Fibroblast of lung (primary cell): ENCODE measurements around the gene MYDGF. TPM values are rescaled to one million over a fixed set of nuclear protein-coding genes. Genes with fewer than 3 reads are reported as not detected.

Source experiments
- DNase-seq, 2 donors: peaks; one replicate each; pipeline versions ENCODE4 v3.0.0 to v3.0.0-alpha.2; 2010; ENCODE audit warnings: low read depth in 2 of 2
- H2AFZ ChIP-seq: 2 replicates; pipeline ENCODE4 v1.5.1; 2012; ENCODE audit warnings: low read length, control low read depth, inconsistent platforms
- H3K27ac ChIP-seq: 2 replicates; pipeline ENCODE4 v1.5.1; 2011; ENCODE audit warnings: low read length, control low read depth; ENCODE audit not compliant: insufficient read depth
- H3K27me3 ChIP-seq: 2 replicates; pipeline ENCODE4 v1.5.1; 2011; ENCODE audit warnings: mild to moderate bottlenecking, low read length; ENCODE audit not compliant: control insufficient read depth, insufficient read depth
- H3K36me3 ChIP-seq: 2 replicates; pipeline ENCODE4 v1.5.1; 2011; ENCODE audit warnings: low read length; ENCODE audit not compliant: control insufficient read depth, insufficient read depth
- H3K4me1 ChIP-seq: 2 replicates; pipeline ENCODE4 v1.5.1; 2011; ENCODE audit warnings: low read length; ENCODE audit not compliant: control insufficient read depth, insufficient read depth; ENCODE audit errors: extremely low read depth
- H3K4me2 ChIP-seq: 2 replicates; pipeline ENCODE4 v1.5.1; 2011; ENCODE audit warnings: low read length, control low read depth; ENCODE audit not compliant: insufficient read depth; ENCODE audit errors: extremely low read depth
- H3K4me3 ChIP-seq, 4 experiments: fragments of 200-600 bp in 1 of 4; sonication (generic) in 1 of 4; replicated peaks in 1 of 4; 2 replicates each; pipeline ENCODE4 v1.5.1; 2011 to 2016; ENCODE audit warnings: low read length in 4 of 4, low read depth in 3 of 4, mild to moderate bottlenecking in 3 of 4, control low read depth in 2 of 4, inconsistent platforms in 1 of 4, mixed read lengths in 1 of 4; ENCODE audit not compliant: insufficient read depth in 1 of 4; ENCODE audit errors: control extremely low read depth in 1 of 4
- H3K79me2 ChIP-seq: 2 replicates; pipeline ENCODE4 v1.5.1; 2012; ENCODE audit warnings: mild to moderate bottlenecking, low read length, inconsistent platforms; ENCODE audit not compliant: control insufficient read depth, insufficient read depth
- H3K9ac ChIP-seq: 2 replicates; pipeline ENCODE4 v1.5.1; 2011; ENCODE audit warnings: mild to moderate bottlenecking, low read length, control low read depth; ENCODE audit not compliant: insufficient read depth
- H3K9me3 ChIP-seq: 2 replicates; pipeline ENCODE4 v1.5.1; 2012; ENCODE audit warnings: low read depth, low read length; ENCODE audit not compliant: control insufficient read depth, insufficient read depth
- H4K20me1 ChIP-seq: 2 replicates; pipeline ENCODE4 v1.5.1; 2011; ENCODE audit warnings: low read length; ENCODE audit not compliant: control insufficient read depth, insufficient read depth; ENCODE audit errors: extremely low read depth
- EZH2 ChIP-seq: IDR thresholded peaks from 2 replicates; pipeline ENCODE4 v1.5.1; 2012; ENCODE audit warnings: low read length, control low read depth, mild to moderate bottlenecking; ENCODE audit errors: missing control alignments
- polyA plus RNA-seq, 2 donors: library from polyadenylated mRNA; depleted of rRNA in 1 of 2; stranded (reverse) in 1 of 2; unstranded in 1 of 2; fragments of >200 nt; gene quantifications; 2 replicates each; pipeline ENCODE4 v1.2.1, GENCODE V29; 2011 to 2012; ENCODE audit warnings: missing spikeins in 1 of 2
- total RNA-seq: library from RNA; depleted of rRNA; stranded (reverse); fragments of >200 nt; gene quantifications from 2 replicates; pipeline ENCODE4 v1.2.1, GENCODE V29; 2014
- TF ChIP-seq, protein P1 (sequence below), 2 donors: IDR thresholded peaks in 1 of 2; conservative IDR thresholded peaks in 1 of 2; 1 replicate in 1 of 2; 2 replicates in 1 of 2; pipeline ENCODE4 v1.5.1; 2011 to 2012; ENCODE audit warnings: low read length in 2 of 2, control low read depth in 1 of 2, inconsistent platforms in 1 of 2, low read depth in 1 of 2, mild to moderate bottlenecking in 1 of 2

Gene MYDGF
- total and polyA plus RNA-seq, 2 donors (not counting 1 experiment from before 2014, with no cell fraction given): 167 to 181 TPM

DNA sequence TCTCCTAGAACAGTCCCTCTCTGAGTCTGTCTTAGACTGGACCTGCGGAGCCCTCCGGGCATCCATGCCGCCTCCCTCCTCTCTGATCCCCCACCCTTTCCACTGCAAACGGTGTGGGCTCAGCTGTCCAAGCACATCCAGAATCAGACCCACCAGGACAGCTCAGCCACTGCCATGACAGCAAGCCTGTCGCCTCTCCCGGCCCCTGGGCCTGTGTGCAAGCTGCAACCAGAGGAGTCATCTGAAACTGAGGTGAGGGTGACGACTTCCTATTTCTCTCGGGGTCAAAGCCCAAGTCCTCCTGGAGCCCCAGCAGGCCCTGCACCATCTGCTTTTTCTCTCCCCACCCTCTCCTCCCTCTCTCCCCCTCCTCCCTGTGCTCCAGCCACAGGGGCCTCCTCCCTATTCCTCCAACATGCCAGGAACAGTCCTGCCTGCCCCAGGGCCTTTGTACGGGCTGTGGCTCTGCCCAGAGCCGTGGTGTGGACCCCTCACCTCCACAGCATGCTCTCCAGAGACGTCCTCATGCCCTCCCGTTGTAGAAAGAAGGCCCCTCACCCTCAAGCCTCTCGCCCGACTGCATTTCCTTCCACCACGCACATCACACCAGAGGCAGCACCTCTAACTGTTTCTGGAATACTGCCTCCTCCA, 23.5 kb upstream of the MYDGF start:
- Histone ChIP-seq H2AFZ (no peak overlapping the region), H3K79me2 (no peaks in the 10 kb centered on the region), H3K9me3 (no peaks in the 10 kb centered on the region), H3K9ac (no peak overlapping the region), H3K27ac (peak overlapping the region; percentile 17), H4K20me1 (no peaks in the 10 kb centered on the region), H3K4me1 (peaks cover 9% of the 10 kb centered on the region), H3K27me3 (no peaks in the 10 kb centered on the region), H3K4me3 (no peak overlapping the region), H3K36me3 (peaks cover 38% of the 10 kb centered on the region), H3K4me2 (no peak overlapping the region)
- no peak for DNase-seq
- no peak for TF ChIP-seq EZH2
- TF ChIP-seq, protein P1, sequence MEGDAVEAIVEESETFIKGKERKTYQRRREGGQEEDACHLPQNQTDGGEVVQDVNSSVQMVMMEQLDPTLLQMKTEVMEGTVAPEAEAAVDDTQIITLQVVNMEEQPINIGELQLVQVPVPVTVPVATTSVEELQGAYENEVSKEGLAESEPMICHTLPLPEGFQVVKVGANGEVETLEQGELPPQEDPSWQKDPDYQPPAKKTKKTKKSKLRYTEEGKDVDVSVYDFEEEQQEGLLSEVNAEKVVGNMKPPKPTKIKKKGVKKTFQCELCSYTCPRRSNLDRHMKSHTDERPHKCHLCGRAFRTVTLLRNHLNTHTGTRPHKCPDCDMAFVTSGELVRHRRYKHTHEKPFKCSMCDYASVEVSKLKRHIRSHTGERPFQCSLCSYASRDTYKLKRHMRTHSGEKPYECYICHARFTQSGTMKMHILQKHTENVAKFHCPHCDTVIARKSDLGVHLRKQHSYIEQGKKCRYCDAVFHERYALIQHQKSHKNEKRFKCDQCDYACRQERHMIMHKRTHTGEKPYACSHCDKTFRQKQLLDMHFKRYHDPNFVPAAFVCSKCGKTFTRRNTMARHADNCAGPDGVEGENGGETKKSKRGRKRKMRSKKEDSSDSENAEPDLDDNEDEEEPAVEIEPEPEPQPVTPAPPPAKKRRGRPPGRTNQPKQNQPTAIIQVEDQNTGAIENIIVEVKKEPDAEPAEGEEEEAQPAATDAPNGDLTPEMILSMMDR (conservative IDR thresholded peaks at IDR 0.05 in 1 of 2, IDR thresholded peaks at IDR 0.05 in 1 of 2; ENCODE audit: low read depth in 1 of 2, low read length in 2 of 2): no peak

DNA sequence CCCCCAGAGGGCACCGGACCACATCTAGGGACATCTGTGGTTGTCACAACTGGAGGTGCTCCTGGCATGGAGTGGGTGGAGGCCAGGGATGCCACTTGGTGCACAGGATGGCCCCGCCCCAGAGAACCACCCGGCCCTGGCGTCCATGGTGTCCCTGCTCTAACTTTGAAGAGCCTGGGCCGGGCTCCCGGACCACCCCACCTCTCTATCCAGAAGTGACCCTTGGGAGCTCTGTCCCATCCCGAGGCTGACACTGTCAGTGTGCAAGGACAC, 22.9 kb upstream of the MYDGF start:
- Histone ChIP-seq H3K36me3 (peaks cover 43% of the 10 kb centered on the region), H3K4me1 (peaks cover 9% of the 10 kb centered on the region), H3K27ac (no peak overlapping the region), H3K4me3 (no peak overlapping the region), H3K27me3 (no peaks in the 10 kb centered on the region), H3K9ac (no peak overlapping the region), H2AFZ (no peak overlapping the region), H3K9me3 (no peaks in the 10 kb centered on the region), H4K20me1 (no peaks in the 10 kb centered on the region), H3K79me2 (no peaks in the 10 kb centered on the region), H3K4me2 (no peak overlapping the region)
- TF ChIP-seq, protein P1 (conservative IDR thresholded peaks at IDR 0.05 in 1 of 2, IDR thresholded peaks at IDR 0.05 in 1 of 2; ENCODE audit: low read depth in 1 of 2, low read length in 2 of 2): no peak
- no peak for TF ChIP-seq EZH2
- DNase-seq: no peak

DNA sequence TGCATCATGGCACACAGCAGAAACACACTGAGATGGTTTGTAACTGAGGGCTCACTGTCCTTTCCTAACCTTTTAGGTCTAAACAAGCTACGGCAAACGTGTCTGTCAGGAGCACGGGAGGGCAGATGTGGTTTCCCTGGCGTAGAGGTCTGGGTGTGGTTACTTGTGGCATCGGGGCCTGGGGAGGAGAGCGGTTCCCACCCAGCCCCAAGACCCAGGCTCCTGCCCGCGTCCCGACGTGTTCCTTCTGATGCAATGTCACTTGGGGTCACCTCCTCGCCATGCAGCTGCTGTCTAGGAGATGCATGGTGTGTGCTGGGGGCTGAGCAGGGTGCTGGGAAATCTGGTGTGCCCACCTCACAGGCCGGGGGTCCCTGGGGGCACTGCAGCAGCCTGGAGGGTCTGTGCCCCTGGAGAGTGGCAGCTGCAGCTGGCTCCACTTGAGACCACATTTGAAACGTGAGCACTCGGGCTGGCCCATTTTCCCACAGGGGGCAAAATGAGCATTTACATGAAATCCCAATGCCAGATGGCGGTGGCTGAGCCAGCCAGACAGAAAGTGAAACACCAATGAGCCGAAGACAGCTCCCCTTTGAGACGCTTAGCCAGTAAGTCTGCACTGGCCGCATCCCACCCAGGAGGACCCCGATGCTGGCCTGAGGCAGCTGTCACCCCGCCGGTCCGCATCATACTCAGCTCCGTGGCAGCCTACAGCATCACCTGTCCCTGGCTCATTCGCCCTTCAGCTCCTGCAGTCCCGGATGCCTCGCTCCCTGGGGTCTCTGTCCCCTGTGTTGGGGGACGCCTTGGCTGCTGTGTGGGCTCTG, 22.3 kb upstream of the MYDGF start:
- H3K36me3 ChIP-seq: peaks cover 44% of the 10 kb centered on the region
- TF ChIP-seq, protein P1 (conservative IDR thresholded peaks at IDR 0.05 in 1 of 2, IDR thresholded peaks at IDR 0.05 in 1 of 2; ENCODE audit: low read depth in 1 of 2, low read length in 2 of 2): no peak
- TF ChIP-seq EZH2: no peak

More for the DNA sequence above, 22.3 kb upstream of the MYDGF start:
- H3K9ac ChIP-seq: no peak overlapping the region
- H4K20me1 ChIP-seq: no peaks in the 10 kb centered on the region
- no peak for DNase-seq
- H3K4me3 ChIP-seq: no peak overlapping the region
- H3K9me3 ChIP-seq: no peaks in the 10 kb centered on the region
- H3K27ac ChIP-seq: no peak overlapping the region
- H3K4me1 ChIP-seq: peaks cover 9% of the 10 kb centered on the region
- no peak overlapping the region for H3K4me2 ChIP-seq
- no peaks in the 10 kb centered on the region for H3K27me3 ChIP-seq
- H3K79me2 ChIP-seq: no peaks in the 10 kb centered on the region
- no peak overlapping the region for H2AFZ ChIP-seq
